PC-3 (cell line): ENCODE measurements around the gene ADAM12. TPM values are rescaled to one million over a fixed set of nuclear protein-coding genes. Genes with fewer than 3 reads are reported as not detected.

Experiments used
- ATAC-seq: fragments of 200-7000 bp; cut with Tn5 transposase; 2 replicates; pipeline ENCODE4 v1.9.1; 2020; ENCODE audit warnings: mild to moderate bottlenecking, moderate library complexity
- BruUV-seq: library from RNA; stranded (reverse); fragments of 400-500 nt; replicated peaks from 2 replicates; lab custom pipeline; 2021; lab: Mats Ljungman, UMichigan
- CTCF ChIA-PET: fragments of 300-600 bp; sonication (Branson Sonifier 250); formaldehyde crosslinking; loops from one replicate; lab custom pipeline; 2022; ENCODE audit warnings: antibody characterized with exemption; lab: Charles Lee
- POLR2A ChIA-PET: fragments of 300-600 bp; sonication (Branson Sonifier 250); formaldehyde crosslinking; loops from one replicate; lab custom pipeline; 2022; ENCODE audit warnings: antibody characterized with exemption; ENCODE audit not compliant: unreplicated experiment; lab: Charles Lee
- DNase-seq: peaks from one replicate; pipeline ENCODE4 v3.0.0-alpha.2; 2015
- H2AFZ ChIP-seq: fragments of 300-600 bp; sonication (generic); 2 replicates; pipeline ENCODE4 v1.6.0; 2016; ENCODE audit warnings: antibody characterized with exemption, low read length
- H3F3A ChIP-seq: fragments of 300-600 bp; sonication (generic); one replicate; pipeline ENCODE4 v1.6.0; 2017; ENCODE audit warnings: antibody characterized with exemption, low read length, control low read depth, mild to moderate bottlenecking; ENCODE audit not compliant: unreplicated experiment
- H3K27ac ChIP-seq: fragments of 300-600 bp; sonication (generic); 2 replicates; pipeline ENCODE4 v1.5.1; 2016; ENCODE audit warnings: mild to moderate bottlenecking, low read length
- H3K27me3 ChIP-seq: fragments of 300-600 bp; sonication (generic); 2 replicates; pipeline ENCODE4 v1.6.1; 2016; ENCODE audit warnings: low read length, mixed read lengths
- H3K36me3 ChIP-seq: fragments of 300-600 bp; sonication (generic); 2 replicates; pipeline ENCODE4 v1.6.1; 2016; ENCODE audit warnings: low read depth, mixed run types, low read length, mixed read lengths
- H3K4me1 ChIP-seq: fragments of 300-600 bp; sonication (generic); 2 replicates; pipeline ENCODE4 v1.5.1; 2016; ENCODE audit warnings: low read length; ENCODE audit not compliant: insufficient read depth
- H3K4me2 ChIP-seq: fragments of 300-600 bp; sonication (generic); 2 replicates; pipeline ENCODE4 v1.6.0; 2016; ENCODE audit warnings: low read length
- H3K4me3 ChIP-seq: fragments of 300-600 bp; sonication (generic); 2 replicates; pipeline ENCODE4 v1.5.1; 2016; ENCODE audit warnings: mild to moderate bottlenecking, low read length, mixed read lengths
- H3K79me2 ChIP-seq: fragments of 300-600 bp; sonication (generic); 2 replicates; pipeline ENCODE4 v1.6.1; 2017; ENCODE audit warnings: low read length, mixed read lengths
- H3K9ac ChIP-seq: fragments of 300-600 bp; sonication (generic); 2 replicates; pipeline ENCODE4 v1.6.0; 2016; ENCODE audit warnings: mild to moderate bottlenecking, low read length
- H3K9me2 ChIP-seq: fragments of 300-600 bp; sonication (generic); replicated peaks from 2 replicates; pipeline ENCODE4 v1.6.1; 2016; ENCODE audit warnings: mixed run types, low read length, mixed read lengths
- H3K9me3 ChIP-seq: fragments of 300-600 bp; sonication (generic); 2 replicates; pipeline ENCODE4 v1.6.1; 2016; ENCODE audit warnings: low read length, mixed read lengths
- H4K20me1 ChIP-seq: fragments of 300-600 bp; sonication (generic); 2 replicates; pipeline ENCODE4 v1.6.1; 2016; ENCODE audit warnings: low read length, mixed read lengths
- EZH2 ChIP-seq: fragments of 300-600 bp; sonication (generic); IDR thresholded peaks from one replicate; pipeline ENCODE4 v1.6.1; 2017; ENCODE audit warnings: antibody characterized with exemption, mild to moderate bottlenecking, low read length; ENCODE audit not compliant: unreplicated experiment
- EZH2phosphoT487 ChIP-seq: fragments of 300-600 bp; sonication (generic); IDR thresholded peaks from 2 replicates; pipeline ENCODE4 v1.6.1; 2018; ENCODE audit warnings: mild to moderate bottlenecking, antibody characterized with exemption, low read length, borderline replicate concordance
- intact Hi-C: fragments of 100-400 bp; cut with micrococcal nuclease; formaldehyde crosslinking; loops from 2 replicates; pipeline ENCODE4 v1.9.0; 2023
- total RNA-seq: library from RNA; depleted of rRNA; stranded (reverse); fragments of >200 nt; gene quantifications from 2 replicates; pipeline ENCODE4 v1.2.3, GENCODE V29; 2014
- TF ChIP-seq, protein P1 (sequence below): fragments of 300-600 bp; sonication (generic); conservative IDR thresholded peaks from 2 replicates; pipeline ENCODE4 v1.5.1; 2017; ENCODE audit warnings: antibody characterized with exemption, low read depth, mild to moderate bottlenecking, low read length

The ADAM12 gene
- total RNA-seq, 1 experiment from 2014 or later, result 3.4 TPM

DNA sequence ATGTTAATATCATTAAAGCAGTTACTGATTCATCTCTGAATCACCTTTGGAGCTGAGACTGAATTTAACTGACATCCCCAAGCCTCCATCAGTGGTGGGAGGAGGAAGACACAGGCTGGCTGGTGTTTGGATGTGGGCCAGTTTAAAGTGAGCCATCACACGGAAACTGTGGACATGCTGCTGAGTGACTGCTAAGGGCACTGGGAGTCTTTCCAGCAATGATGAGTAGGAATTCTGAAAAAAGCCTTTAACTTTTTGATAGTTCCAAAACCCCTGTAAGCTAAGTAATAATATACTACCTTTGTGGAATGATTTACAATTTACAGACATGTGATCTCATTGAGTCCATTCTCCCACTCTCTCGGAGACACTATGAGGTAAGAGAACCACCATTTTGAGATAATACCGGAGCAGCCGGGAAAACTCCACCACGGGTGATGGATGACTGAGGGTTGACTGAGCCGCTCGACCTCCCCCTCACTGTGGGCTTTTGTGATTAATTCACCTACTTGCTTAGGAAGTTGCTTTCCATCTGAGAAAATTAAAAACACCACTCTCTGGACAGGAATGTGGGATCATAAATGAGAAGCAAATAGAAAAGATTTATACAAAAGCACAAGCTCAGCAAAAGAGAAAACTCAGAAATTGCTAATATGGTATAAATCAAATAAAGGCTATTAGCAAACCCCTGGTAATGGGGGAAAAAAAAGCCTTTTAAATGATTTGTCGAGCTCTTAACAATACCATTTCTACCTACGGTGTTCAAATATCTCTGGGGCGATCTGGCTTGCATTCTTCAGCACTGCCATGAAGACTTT, 297.2 kb downstream of the ADAM12 start:
- Histone ChIP-seq H3K4me1 (peaks cover 56% of the 10 kb centered on the region), H4K20me1 (no peaks in the 10 kb centered on the region), H2AFZ (peak overlapping the region; percentile 32; the same call in 1 of the 2 replicates), H3K36me3 (no peaks in the 10 kb centered on the region), H3F3A (peaks cover 11% of the 10 kb centered on the region), H3K9me3 (no peaks in the 10 kb centered on the region), H3K27ac (peak overlapping the region; percentile 98), H3K9ac (peak overlapping the region; percentile 70), H3K4me2 (peak overlapping the region; percentile 70), H3K79me2 (no peaks in the 10 kb centered on the region), H3K4me3 (peak overlapping the region; percentile 36; the same call in 1 of the 2 replicates), H3K9me2 (no peaks in the 10 kb centered on the region), H3K27me3 (no peaks in the 10 kb centered on the region)
- DNase-seq, result peak; percentile 94
- POLR2A ChIA-PET, result no interaction called here
- BruUV-seq, result no TSS peak
- intact Hi-C loops, result loop anchor here (2.0 to 10.0 kb wide), 3 partner anchors 28 to 296 kb away; partner anchors contain the start of gene ADAM12
- CTCF ChIA-PET, result no interaction called here
- TF ChIP-seq EZH2 (no peak), EZH2phosphoT487 (no peak)
- TF ChIP-seq, protein P1, sequence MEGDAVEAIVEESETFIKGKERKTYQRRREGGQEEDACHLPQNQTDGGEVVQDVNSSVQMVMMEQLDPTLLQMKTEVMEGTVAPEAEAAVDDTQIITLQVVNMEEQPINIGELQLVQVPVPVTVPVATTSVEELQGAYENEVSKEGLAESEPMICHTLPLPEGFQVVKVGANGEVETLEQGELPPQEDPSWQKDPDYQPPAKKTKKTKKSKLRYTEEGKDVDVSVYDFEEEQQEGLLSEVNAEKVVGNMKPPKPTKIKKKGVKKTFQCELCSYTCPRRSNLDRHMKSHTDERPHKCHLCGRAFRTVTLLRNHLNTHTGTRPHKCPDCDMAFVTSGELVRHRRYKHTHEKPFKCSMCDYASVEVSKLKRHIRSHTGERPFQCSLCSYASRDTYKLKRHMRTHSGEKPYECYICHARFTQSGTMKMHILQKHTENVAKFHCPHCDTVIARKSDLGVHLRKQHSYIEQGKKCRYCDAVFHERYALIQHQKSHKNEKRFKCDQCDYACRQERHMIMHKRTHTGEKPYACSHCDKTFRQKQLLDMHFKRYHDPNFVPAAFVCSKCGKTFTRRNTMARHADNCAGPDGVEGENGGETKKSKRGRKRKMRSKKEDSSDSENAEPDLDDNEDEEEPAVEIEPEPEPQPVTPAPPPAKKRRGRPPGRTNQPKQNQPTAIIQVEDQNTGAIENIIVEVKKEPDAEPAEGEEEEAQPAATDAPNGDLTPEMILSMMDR, result no peak
- peak; percentile 88 for ATAC-seq

DNA sequence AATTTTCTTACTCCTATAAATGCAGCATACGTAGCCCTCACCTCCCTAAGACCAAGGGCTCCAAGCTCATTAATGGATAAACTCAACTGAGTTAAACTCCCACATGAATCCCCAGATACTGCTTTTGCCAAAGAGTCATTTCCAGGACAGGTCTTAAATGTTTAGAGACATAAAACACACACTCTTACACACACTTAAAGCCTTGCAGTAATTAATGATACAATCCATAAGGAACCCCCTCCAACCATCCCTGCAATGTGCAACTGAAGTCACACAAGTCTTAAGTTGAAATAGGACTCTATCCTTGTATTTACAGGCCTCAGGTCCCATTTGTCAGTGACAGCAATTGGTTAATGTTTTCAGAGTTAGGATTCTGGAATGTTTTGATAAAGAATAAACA, 297.8 kb downstream of the ADAM12 start:
- Histone ChIP-seq H3K36me3 (no peaks in the 10 kb centered on the region), H3K9ac (peak overlapping the region; percentile 67), H3F3A (peaks cover 11% of the 10 kb centered on the region), H3K9me2 (no peaks in the 10 kb centered on the region), H3K4me3 (no peak overlapping the region), H4K20me1 (no peaks in the 10 kb centered on the region), H3K4me1 (peaks cover 49% of the 10 kb centered on the region), H2AFZ (no peak overlapping the region), H3K9me3 (no peaks in the 10 kb centered on the region), H3K27ac (peak overlapping the region; percentile 98), H3K4me2 (peak overlapping the region; percentile 68), H3K79me2 (no peaks in the 10 kb centered on the region), H3K27me3 (no peaks in the 10 kb centered on the region)
- intact Hi-C loops, result loop anchor here (2.0 to 10.0 kb wide), 3 partner anchors 28 to 297 kb away; partner anchors contain the start of gene ADAM12
- no TSS peak for BruUV-seq
- TF ChIP-seq EZH2phosphoT487 (no peak), EZH2 (no peak)
- TF ChIP-seq, protein P1, result no peak
- DNase-seq (no peak), ATAC-seq (no peak)
- POLR2A ChIA-PET, result no interaction called here
- CTCF ChIA-PET, result no interaction called here
